GM18499 (cell line): Measurements from ENCODE around the gene SGPL1.

Experiments used
- ATAC-seq: cut with Tn5 transposase; IDR thresholded peaks from one replicate; pipeline ENCODE4 v1.9.1; 2021; ENCODE audit warnings: moderate number of reproducible peaks; ENCODE audit not compliant: insufficient read depth, unreplicated experiment

Gene SGPL1

DNA sequence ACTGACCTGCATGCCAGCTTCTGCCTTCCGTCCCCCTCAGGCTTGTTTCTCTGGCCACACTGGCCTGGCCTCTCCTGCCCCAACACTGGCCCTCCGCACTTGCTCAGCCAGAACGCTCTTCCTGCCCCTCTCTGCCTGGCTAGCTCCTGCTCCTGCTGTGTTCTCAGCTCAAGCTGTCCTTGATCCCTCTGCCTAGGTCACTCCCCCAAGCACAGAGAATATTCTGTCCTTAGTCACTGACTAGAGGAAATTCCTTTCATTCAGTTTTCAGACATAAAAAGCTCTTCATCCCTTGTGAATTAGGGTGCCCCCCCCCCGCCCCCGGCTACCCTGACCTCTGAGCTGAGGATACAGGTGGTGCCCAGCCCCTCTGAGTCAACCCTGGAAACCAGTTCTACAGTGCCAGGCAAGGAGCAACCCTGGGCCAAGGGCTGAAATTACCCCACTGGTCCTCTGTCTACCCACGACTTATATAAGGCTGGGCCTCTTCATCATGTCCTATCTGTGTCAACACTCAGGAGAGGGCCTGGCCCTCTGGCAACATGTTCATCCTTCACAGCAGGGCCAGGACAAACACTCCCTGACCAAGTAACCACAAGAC, 6.6 kb upstream of the SGPL1 start:
- ATAC-seq = no peak

DNA sequence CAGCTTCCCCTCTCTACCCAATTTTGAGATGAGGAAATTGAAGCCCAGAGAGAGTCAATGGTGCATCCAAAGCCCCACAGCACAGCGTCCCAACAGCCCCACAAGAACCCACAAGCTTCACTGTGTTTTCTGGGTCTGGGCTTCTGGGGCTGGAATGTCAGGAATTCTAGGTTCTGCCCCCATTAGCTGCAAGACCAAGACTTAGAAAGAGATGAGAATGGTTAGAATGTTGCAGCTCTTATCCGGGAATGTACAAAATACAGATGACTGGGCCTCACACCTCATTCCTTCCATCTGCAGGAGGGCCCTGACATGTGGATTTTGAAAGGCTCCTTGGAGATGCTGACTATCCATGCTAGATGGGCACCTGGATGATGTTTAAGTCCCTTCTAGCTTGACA, 6.0 kb upstream of the SGPL1 start:
- ATAC-seq = no peak

DNA sequence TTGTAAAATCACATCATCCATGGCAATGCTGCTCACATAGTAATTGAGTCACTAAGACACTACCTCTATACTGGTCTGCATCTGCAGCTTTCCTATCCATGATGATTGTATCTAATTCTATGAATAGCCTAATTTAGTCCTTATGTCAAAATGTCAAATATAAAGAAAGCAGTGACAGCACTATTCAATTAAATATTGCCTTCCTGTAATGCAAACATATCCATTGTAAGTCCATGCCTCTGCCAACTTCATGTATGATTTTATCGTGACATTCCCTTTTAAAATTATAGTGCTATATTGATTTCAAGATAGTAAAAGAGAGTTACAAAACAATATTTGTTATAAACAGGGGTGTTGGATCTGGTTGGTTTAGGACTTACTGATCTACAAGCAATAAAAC, 4.8 kb upstream of the SGPL1 start:
- ATAC-seq = no peak

DNA sequence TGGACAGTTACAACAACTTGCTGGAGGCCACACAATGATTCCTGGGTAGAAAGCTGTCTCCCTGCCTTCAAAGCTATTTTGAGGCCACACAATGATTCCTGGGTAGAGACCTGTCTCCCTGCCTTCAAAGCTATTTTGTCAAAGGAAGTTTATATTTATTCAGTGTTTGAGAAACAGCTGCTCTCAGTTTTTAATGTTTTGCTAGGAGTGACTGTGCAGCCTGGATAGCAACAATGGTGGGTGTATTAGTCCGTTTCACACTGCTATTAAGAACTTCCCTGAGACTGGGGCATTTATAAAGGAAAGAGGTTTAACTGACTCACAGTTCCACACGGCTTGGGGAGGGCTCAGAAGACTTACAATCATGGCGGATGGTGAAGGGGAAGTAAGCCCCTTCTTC, 3.9 kb upstream of the SGPL1 start:
- no peak for ATAC-seq

DNA sequence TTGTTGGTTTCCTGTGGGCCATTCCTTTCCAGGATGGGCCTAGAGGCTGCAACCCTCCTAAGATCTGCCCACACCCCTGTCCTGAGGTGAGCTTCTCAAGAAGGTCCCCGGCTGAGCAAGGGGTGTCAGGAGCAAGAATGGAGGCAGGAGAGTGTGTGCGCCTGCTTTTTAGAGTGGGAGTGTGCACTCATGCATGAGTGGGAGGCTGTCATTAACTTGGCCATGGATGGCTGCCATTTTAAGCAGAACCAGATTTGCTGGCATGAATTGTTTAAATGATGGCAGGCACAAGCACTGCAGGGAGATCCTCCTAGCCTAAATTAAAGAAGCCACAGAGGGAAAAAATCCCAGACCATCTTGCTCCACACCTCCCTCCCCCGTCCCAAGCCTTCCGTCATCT, 2.9 kb upstream of the SGPL1 start:
- no peak for ATAC-seq

DNA sequence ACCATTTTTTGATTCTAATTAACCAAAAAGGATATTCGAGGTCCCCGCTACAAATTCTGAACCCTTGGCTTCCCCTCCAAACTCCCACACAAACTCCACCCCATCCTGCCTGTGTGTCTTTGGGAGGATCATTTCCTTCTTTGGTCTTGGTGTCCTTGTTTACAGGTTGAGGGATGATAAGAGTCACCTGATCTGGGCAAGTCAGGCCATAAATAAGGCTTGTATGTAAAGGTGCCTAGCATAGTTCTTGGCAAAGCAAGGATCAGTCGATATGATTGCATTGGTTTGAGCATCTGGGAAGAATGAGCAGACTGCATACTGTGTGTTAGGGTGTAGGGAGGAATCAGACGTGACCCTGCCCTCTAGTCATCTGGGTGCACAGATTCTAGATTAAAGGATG, 1.6 kb upstream of the SGPL1 start:
- no peak for ATAC-seq

DNA sequence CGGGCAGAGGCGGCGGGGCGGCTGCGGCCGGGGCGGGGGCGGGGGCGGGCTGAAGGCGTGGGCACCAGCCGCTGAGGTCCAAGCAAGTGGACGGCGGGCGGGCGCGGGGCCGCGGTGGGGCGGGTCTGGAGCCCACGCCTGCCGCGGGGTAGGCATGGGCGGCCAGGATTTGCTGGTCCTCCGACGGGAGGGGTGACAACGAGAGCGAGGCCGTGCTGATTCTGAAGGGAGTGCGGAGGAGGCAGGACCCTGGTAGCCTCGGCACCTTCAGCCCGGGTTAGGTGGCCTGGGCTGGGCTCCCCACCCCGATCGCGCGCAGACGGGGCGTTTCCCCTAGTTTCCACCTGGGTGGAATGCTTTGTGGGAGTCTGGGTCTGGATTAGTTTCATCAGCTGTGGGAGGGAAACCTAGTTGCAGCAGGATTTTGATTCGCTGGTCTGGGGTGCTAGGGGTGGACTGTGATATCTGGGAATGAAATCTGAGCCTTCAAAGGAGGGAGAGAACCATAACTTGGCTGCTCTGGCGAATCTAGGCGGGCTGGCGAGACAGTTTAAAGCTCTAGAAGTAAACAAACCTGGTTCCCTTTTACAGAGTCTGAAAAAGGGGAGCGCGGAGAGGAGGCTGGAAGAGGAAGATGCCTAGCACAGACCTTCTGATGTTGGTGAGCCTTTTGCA, 609 bp downstream of the SGPL1 start:
- ATAC-seq = no peak

DNA sequence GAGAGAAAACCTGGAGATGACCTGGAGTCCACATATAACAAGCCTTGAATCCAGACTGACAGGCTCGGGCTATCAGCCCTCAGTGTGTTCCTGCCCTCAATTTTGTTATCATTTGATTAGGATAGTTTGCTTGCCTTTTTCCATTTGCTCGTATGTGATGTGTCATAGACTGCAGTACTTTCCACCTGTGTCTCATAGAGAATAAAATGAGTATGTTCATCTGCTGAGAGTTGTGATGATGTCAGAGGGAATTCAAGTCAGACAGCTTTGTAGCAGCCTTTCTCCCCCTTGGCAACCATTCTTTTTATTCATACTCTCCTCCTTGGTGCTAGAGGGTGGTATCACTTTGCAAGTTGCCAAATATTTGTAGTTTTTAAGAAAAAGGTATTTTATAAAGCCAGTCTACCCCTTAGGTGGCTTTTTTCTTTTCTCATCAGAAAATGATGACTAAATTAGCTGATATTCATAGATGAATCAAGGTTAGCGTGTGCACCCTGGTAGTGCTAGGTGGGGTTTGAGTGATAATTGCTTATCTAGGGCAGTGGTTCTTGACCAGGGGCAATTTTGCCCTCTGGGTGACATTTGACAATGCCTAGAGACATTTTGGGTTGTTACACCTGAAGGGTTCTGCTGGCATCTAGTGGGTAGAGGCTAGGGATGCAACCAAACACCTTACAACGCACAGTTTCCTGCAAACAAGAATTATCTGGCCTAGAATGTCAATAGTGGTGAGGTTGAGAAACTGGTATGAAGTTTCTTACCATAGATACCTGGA, 5.4 kb downstream of the SGPL1 start:
- no peak for ATAC-seq

DNA sequence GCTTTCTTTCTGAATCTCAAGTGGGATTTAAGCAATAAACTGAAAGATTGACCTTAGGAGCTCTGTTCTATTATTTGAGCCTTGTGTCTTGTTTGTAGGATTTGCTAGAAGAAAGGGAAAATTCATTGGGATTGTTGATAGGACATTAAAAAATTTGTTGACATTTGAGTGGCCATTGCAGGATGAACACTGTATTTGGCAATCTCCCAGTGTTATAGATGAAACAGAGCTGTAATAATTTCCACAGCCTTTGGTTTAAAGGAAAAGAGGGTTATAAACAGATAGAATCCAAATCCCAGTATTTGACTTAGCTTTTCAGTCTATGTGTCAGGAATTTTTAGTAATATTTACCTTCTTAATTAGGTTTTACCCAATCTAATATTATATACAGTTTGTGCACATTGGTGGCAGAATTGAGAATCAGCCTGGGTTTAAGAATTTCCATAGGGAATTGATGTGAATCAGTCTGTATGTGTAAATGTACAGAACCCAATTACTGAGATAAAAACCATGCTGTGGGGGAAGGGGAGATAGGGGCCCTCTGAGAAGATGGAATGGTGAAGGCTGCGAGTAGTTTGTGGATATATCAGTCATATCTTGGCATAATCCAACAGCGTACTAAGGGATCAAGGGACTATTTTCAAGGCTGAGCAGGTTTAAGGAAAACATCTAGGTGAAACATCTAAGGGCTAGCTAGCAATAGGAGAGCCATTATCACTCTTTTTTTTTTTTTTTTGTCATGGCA, 6.5 kb downstream of the SGPL1 start:
- no peak for ATAC-seq

DNA sequence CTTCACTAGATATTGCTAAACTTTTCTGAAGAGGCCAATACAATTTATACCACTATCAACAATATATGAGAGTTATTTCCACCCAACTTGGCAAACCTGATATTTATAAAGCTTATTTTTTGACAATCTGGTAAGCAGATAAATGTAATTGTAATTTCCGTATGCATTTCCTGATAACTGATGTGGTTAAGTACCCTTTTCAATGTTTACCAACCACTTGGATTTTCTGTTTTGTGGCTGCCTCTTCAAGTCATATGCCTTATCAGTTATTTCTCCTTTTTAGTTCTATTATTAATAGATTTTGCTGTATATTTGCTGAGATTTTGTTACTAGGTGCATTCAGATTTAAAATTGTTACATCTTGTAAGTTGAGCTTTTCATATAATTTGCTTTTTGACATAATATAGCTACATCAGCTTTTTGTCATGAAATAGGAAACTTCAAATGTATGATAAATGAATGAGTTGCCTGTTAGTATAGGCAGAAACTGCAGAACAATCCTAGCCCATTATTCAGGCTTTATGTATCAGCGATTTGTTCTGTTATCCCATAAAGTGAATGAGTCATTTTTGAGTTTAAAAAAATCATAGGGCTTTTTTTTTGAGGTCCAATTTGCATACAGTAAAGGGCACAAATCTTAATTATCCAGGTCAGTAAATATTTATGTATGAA, 11.5 kb downstream of the SGPL1 start:
- ATAC-seq = no peak

DNA sequence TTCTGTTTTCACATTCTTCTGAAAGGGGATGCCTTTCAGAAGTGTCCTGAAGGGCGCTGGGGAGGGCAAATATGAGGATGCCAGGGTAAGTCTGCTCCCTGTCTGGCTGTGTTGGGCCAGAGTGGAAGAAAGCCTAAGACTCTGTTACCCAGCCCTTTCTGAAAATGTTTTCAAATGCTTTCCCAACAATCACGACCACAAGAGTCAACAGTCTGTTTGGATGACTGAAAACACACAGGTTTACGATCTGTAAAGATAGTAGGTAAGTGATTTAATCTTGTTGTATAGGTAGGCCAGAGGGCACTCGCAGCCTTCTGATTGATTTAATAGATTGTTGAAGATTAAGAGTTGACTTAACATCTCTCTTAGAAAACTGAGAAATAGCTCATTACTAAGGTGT, 13.2 kb downstream of the SGPL1 start:
- ATAC-seq = no peak

DNA sequence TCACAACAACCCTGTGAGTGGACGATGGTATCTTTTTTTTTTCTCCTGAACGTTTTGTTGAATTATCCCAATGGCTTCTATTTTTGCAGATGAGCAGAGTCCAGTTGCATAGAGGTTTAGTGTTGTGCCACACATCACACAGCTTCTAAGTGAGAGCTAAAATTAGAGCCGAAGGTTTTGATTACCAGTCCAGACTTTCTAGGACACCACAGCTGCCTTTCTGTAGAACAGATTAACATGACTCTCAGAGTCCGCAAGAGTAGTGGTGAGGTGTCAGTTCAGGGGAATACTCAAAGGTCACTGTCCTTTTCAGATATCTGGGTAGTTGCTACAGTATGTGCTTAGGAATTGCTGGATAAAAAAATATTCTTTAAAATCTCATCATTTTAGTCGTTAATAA, 13.8 kb downstream of the SGPL1 start:
- no peak for ATAC-seq

DNA sequence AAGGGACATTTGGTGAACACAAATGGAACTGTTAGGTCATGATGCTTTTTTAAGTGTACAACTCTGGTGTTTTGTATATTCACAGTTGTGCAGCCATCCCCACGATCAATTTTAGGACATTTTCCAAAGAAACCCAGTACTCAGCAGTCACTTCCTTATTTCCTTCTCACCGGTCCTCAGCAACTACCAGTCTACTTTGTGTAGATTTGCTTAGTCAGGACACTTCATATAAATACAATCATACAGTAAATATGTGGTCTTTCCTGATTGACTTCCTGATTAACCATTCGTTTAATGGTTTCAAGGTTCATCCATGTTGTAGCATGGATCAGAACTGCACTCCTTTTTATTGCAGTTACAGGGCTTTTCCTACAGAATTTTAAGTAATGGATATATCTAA, 14.4 kb downstream of the SGPL1 start:
- ATAC-seq = no peak

DNA sequence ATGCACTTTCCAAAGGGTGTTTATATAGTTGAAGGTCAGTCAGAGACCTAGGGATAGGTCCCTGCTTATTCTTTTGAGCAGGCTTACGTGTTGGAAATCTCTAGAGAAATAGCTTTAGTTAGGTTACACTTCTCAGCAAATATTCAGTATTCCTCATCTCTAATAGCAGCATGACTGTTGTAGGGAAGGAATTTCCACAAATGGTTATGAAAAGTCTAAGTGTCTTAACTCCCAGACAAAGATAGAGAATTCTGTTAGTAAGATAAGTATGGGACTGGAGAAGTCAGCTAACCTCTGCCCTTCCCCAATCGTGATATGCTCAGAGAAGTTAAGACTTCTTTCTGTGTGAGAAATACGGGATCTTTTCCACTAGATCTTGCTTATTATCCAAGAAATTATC, 16.5 kb downstream of the SGPL1 start:
- ATAC-seq = no peak

DNA sequence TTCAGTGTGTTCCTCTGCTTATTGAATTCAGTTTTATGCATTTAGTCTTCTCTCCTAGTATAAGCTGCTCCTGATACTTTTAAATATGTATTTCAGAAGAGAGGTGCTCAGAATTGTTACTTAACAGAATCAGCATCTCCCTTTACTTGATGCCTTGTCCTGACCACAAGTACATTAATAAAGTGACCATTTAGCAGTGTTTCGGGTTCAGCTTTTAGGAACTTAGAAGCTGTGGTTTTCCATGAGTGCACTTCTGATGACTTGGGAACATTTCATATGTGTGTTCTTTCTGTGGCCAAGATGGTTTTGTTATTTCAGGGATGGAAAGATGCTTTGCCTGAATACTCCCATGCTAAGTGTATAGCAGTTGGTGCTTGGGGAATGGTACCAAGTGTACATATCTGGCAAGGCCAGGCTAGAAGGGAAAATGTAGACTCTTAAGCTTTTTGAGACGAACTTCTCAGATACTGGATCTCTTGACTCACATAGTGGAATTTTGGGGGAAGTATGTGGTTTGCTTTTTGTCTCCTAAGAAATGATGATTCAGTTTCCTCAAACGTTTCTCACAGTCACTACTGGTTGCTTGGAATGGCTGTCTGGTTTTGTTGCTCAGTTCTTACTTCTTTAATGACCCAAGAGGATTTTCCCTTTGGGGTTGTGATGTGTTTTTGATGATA, 17.2 kb downstream of the SGPL1 start:
- no peak for ATAC-seq

DNA sequence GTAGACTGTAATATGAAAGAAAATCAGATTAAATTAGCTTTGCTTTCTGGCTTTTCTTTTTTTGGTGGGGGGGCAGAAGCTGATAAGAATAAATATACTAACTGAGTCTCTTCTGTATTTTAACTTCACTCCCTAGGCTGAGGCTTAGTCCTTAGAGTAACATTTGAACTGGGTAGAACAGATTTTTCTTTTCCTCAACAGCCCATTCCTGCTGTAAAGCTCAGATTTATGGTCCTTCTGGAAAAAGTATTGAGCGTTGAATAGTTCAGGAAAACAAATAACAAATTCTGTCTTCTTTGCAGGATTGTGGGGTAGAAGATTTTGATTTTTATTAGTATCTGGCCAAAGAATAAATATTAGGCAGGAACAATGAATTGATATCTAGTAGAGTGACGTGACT, 17.9 kb downstream of the SGPL1 start:
- ATAC-seq = no peak

DNA sequence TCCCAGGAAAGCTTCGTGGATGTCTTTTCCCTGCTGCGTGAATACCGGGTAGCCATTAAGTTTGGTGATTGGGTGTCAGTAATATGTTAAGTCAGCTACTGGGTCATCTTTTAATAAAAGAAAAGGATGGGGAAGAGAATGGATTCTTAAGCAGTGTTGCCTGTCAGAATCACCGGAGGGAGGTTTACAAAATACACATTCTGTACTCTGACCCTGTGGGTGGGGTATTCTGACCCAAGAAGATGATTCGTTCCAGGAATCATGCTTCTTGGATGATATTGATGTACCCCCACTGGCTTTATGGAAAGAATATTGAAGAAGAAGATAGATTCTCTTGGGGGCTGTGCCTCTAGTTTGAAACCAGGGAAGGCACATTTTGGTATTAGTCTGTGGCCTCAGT, 18.3 kb downstream of the SGPL1 start:
- ATAC-seq = no peak

DNA sequence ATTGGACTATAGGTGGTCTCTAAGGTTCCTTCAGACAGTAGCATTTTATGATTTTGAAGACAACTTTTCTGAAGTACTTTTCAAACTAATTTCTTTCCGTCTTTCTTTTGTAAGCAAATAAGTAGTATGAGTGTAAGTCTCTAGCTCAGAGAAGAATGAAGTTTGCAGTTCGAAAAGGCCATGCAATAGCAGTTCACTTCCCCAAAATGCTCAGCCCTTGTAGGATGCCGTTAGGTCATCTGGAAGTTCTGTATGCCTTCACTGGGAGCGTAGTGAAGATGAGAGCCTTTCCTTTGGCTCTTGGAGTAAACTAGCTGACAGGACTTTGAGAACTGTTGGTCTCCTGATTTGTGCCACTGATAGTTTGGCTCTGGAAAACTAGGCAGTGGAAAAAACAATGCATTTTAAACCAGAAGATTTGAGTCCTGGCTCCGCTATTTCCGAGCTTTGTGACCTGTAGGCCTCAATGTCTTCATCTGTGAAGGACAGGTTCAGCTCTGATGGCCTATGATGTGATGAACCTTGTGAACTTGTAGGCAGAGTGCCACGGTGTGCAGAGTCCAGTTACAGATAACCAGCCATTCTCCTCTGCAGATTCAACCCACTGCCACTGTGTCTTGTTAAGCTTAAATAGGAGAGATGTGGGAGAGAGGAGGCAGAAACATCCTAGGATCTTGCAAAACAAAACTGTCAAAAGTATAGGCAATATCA, 18.8 kb downstream of the SGPL1 start:
- no peak for ATAC-seq

DNA sequence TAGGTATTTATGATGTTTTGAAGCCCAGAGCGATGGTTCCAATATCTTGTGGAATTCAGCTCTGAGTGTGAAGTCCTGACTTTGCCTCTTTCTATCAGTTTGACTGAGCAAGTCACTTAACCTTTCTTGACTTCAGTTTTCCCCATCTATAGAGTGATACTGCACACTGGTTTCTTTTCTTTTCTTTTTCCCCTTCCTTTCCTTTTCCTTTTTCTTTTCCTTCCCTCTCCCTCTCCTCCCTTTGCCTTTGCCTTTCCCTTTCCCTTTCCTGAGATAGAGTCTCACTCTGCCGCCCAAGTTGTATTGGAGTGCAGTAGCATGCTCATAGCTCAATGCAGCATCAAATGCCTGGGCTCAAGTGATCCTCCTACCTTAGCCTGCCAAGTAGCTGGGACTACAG, 20.6 kb downstream of the SGPL1 start:
- no peak for ATAC-seq
